ENCODE measurements around the gene PRDM16. TPM values are rescaled to one million over a fixed set of nuclear protein-coding genes. Genes with fewer than 3 reads are reported as not detected.

PRDM16 gene
- polyA plus RNA-seq, 1 of the 3 experiments (the other 2 are of a cell fraction), result not detected

- H3K27me3 ChIP-seq (ENCODE audit: insufficient read depth), result no peaks in the 10 kb centered on the region
- no peaks in the 10 kb centered on the region for H3K9me3 ChIP-seq
- no peak overlapping the region for H2AFZ ChIP-seq (ENCODE audit: low read depth)
- DNase-seq, result no peak
- no peak overlapping the region for H3K9ac ChIP-seq
- no peak overlapping the region for H3K4me3 ChIP-seq (ENCODE audit: low read depth in 2 of 2, low read length in 1 of 2)
- TF ChIP-seq RAD21 (IDR thresholded peaks at IDR 0.05; ENCODE audit: low read length) (no peak), MAX (IDR thresholded peaks at IDR 0.05; ENCODE audit: low read depth) (no peak), RFX5 (IDR thresholded peaks at IDR 0.05; ENCODE audit: low read length) (no peak), JUND (IDR thresholded peaks at IDR 0.05) (no peak), PBX3 (IDR thresholded peaks at IDR 0.05) (no peak), EP300 (IDR thresholded peaks at IDR 0.05; ENCODE audit: borderline replicate concordance in 1 of 2, low read depth in 1 of 2, low read length in 1 of 2) (no peak), GABPA (IDR thresholded peaks at IDR 0.05; ENCODE audit: low read depth) (no peak), POLR2AphosphoS5 (IDR thresholded peaks at IDR 0.05; ENCODE audit: low read depth, low read length) (no peak), FOXJ3 (CRISPR knock-in tag; IDR thresholded peaks at IDR 0.05) (no peak), FOXM1 (IDR thresholded peaks at IDR 0.05; ENCODE audit: low read depth) (no peak), IRF3 (IDR thresholded peaks at IDR 0.05; ENCODE audit: low read depth, low read length) (no peak), SIN3A (IDR thresholded peaks at IDR 0.05; ENCODE audit: borderline replicate concordance, low read depth, low read length) (no peak), TCF12 (IDR thresholded peaks at IDR 0.05) (no peak), CTCF (IDR thresholded peaks at IDR 0.05) (no peak)
- POLR2A ChIA-PET, result no interaction called here
- H3K9me2 ChIP-seq, result no peaks in the 10 kb centered on the region
- H3K4me2 ChIP-seq, result no peak overlapping the region
- WGBS (ENCODE audit: low lambda C conversion rate), result 77% methylated on average over 14 of the region's 14 CpGs
- no peak overlapping the region for H3K27ac ChIP-seq (ENCODE audit: low read depth in 2 of 2, low read length in 1 of 2)
- no peaks in the 10 kb centered on the region for H4K20me1 ChIP-seq (ENCODE audit: insufficient read depth)
- no peaks in the 10 kb centered on the region for H3K79me2 ChIP-seq (ENCODE audit: insufficient read depth)
- no peaks in the 10 kb centered on the region for H3F3A ChIP-seq (replicated peaks; ENCODE audit: insufficient read depth)
- H3K36me3 ChIP-seq (replicated peaks in 1 of 2; ENCODE audit: control insufficient read depth in 1 of 2, insufficient read depth in 2 of 2, low read length in 1 of 2), result no peaks in the 10 kb centered on the region
- H3K4me1 ChIP-seq (ENCODE audit: control insufficient read depth in 1 of 2, insufficient read depth in 2 of 2, low read depth in 1 of 2, low read length in 1 of 2), result peaks cover 0 to 4% of the 10 kb centered on the region in 2 experiments; a peak in 1 of 4 replicates
- CTCF ChIA-PET, result interaction anchor here (0.8 to 4.2 kb wide), 6 partner anchors 12 to 124 kb away, joined by 3 to 72 read pairs (median 4); no protein-coding TSS in a partner anchor
Observed at GRCh38 chr1:3485016-3485415, 416.0 kb downstream of the PRDM16 start.

Other genes with a start within 250 kb of the PRDM16 start
- gene ACTRT2, start 47.7 kb upstream of the PRDM16 start, polyA plus RNA-seq (2012; rRNA removed), result not detected in 2 replicates

Measured in SK-N-SH (cell line).